DOHH2 (cell line): ENCODE data around the gene CCDC9.

Experiments
- H3F3A ChIP-seq: fragments of 200-600 bp; sonication (generic), shearing (Covaris generic); 2 replicates; pipeline ENCODE4 v1.6.0; 2016; ENCODE audit warnings: antibody characterized with exemption, mild to moderate bottlenecking; ENCODE audit not compliant: control insufficient read depth, insufficient read depth
- H3K27ac ChIP-seq: fragments of 200-600 bp; sonication (generic); 2 replicates; pipeline ENCODE4 v1.5.1; 2014; ENCODE audit warnings: low read depth, mild to moderate bottlenecking, low read length, moderate library complexity
- H3K27me3 ChIP-seq: fragments of 200-600 bp; sonication (generic); 2 replicates; pipeline ENCODE4 v1.6.1; 2014; ENCODE audit warnings: mild to moderate bottlenecking, low read length, mixed read lengths; ENCODE audit not compliant: control insufficient read depth
- H3K36me3 ChIP-seq: fragments of 200-600 bp; sonication (generic); 2 replicates; pipeline ENCODE4 v1.6.1; 2014; ENCODE audit warnings: mild to moderate bottlenecking, low read length, moderate library complexity, mixed read lengths; ENCODE audit not compliant: control insufficient read depth
- H3K4me1 ChIP-seq: fragments of 200-600 bp; sonication (generic); 2 replicates; pipeline ENCODE4 v1.6.1; 2014; ENCODE audit warnings: mild to moderate bottlenecking, low read length, mixed read lengths; ENCODE audit not compliant: control insufficient read depth
- H3K4me2 ChIP-seq: fragments of 200-600 bp; sonication (generic); 2 replicates; pipeline ENCODE4 v1.6.0; 2014; ENCODE audit warnings: mild to moderate bottlenecking, low read length, moderate library complexity
- H3K4me3 ChIP-seq: fragments of 200-600 bp; sonication (generic); 2 replicates; pipeline ENCODE4 v1.5.1; 2014; ENCODE audit warnings: mild to moderate bottlenecking, low read length, mixed read lengths
- H3K79me2 ChIP-seq: fragments of 200-600 bp; sonication (generic); 2 replicates; pipeline ENCODE4 v1.6.1; 2014; ENCODE audit warnings: mild to moderate bottlenecking, low read length, mixed read lengths; ENCODE audit not compliant: control insufficient read depth
- H3K9me2 ChIP-seq: fragments of 200-600 bp; sonication (generic); replicated peaks from 2 replicates; pipeline ENCODE4 v1.6.1; 2014; ENCODE audit warnings: mild to moderate bottlenecking, low read length, mixed read lengths; ENCODE audit not compliant: control insufficient read depth
- H3K9me3 ChIP-seq: fragments of 200-600 bp; sonication (generic); 2 replicates; pipeline ENCODE4 v1.6.1; 2014; ENCODE audit warnings: antibody characterized with exemption, low read length, mixed read lengths; ENCODE audit not compliant: control insufficient read depth, insufficient read depth
- H4K20me1 ChIP-seq: fragments of 200-600 bp; sonication (generic); 2 replicates; pipeline ENCODE4 v1.6.0; 2014; ENCODE audit warnings: low read depth, mild to moderate bottlenecking, antibody characterized with exemption, low read length, moderate library complexity; ENCODE audit not compliant: control insufficient read depth, insufficient read depth
- CTCF ChIP-seq: fragments of 200-600 bp; sonication (generic); IDR thresholded peaks from one replicate; pipeline ENCODE4 v1.5.1; 2014; ENCODE audit warnings: antibody characterized with exemption, mild to moderate bottlenecking, low read depth, low read length; ENCODE audit not compliant: poor library complexity, severe bottlenecking
- EZH2phosphoT487 ChIP-seq: fragments of 200-600 bp; sonication (generic); IDR thresholded peaks from 2 replicates; pipeline ENCODE4 v1.6.1; 2017; ENCODE audit warnings: borderline replicate concordance, mild to moderate bottlenecking, antibody characterized with exemption, low read length, moderate library complexity, mixed read lengths

Gene CCDC9

GRCh38 chr19:47227352-47228167 lies 28.8 kb upstream of the CCDC9 start:
- TF ChIP-seq EZH2phosphoT487 (no peak), CTCF (no peak)
- Histone ChIP-seq H3K27me3 (peaks cover 6% of the 10 kb centered on the region), H3F3A (peaks cover 30% of the 10 kb centered on the region), H3K9me3 (no peaks in the 10 kb centered on the region), H3K4me2 (peak overlapping the region; percentile 99), H3K27ac (peak overlapping the region; percentile 95), H3K36me3 (peaks cover 10% of the 10 kb centered on the region), H4K20me1 (no peaks in the 10 kb centered on the region), H3K79me2 (peaks cover 5% of the 10 kb centered on the region; the same call in 1 of the 2 replicates), H3K4me3 (peak overlapping the region; percentile 79), H3K9me2 (no peaks in the 10 kb centered on the region), H3K4me1 (peaks cover 60% of the 10 kb centered on the region)

- Histone ChIP-seq H4K20me1 (no peaks in the 10 kb centered on the region), H3K27me3 (peaks cover 7% of the 10 kb centered on the region), H3K9me2 (no peaks in the 10 kb centered on the region), H3K4me3 (peak overlapping the region; percentile 79), H3K79me2 (peaks cover 5% of the 10 kb centered on the region; the same call in 1 of the 2 replicates), H3F3A (peaks cover 32% of the 10 kb centered on the region), H3K27ac (peak overlapping the region; percentile 95), H3K36me3 (peaks cover 10% of the 10 kb centered on the region), H3K4me1 (peaks cover 64% of the 10 kb centered on the region), H3K9me3 (no peaks in the 10 kb centered on the region), H3K4me2 (peak overlapping the region; percentile 99)
- TF ChIP-seq EZH2phosphoT487 (no peak), CTCF (no peak)
Measured at GRCh38 chr19:47228168-47228936, 28.0 kb upstream of the CCDC9 start.

GRCh38 chr19:47228937-47229675 lies 27.2 kb upstream of the CCDC9 start:
- no peaks in the 10 kb centered on the region for H3K9me3 ChIP-seq
- peak overlapping the region; percentile 79 for H3K4me3 ChIP-seq
- H3K9me2 ChIP-seq, result no peaks in the 10 kb centered on the region
- peaks cover 5% of the 10 kb centered on the region; the same call in 1 of the 2 replicates for H3K79me2 ChIP-seq
- TF ChIP-seq EZH2phosphoT487, result no peak
- TF ChIP-seq CTCF, result no peak
- H3K27me3 ChIP-seq, result peaks cover 7% of the 10 kb centered on the region
- H3F3A ChIP-seq, result peaks cover 32% of the 10 kb centered on the region
- peaks cover 10% of the 10 kb centered on the region for H3K36me3 ChIP-seq
- peak overlapping the region; percentile 95 for H3K27ac ChIP-seq
- H3K4me1 ChIP-seq, result peaks cover 64% of the 10 kb centered on the region
- H4K20me1 ChIP-seq, result no peaks in the 10 kb centered on the region
- peak overlapping the region; percentile 99 for H3K4me2 ChIP-seq
